Measurements from ENCODE around the gene PTBP3.

- no peak for TF ChIP-seq MYC (IDR thresholded peaks at IDR 0.05; ENCODE audit: low read depth, low read length)
- no peak for TF ChIP-seq POLR2A (IDR thresholded peaks at IDR 0.05; ENCODE audit: extremely low read depth, insufficient read length)
- TF ChIP-seq, protein P1, sequence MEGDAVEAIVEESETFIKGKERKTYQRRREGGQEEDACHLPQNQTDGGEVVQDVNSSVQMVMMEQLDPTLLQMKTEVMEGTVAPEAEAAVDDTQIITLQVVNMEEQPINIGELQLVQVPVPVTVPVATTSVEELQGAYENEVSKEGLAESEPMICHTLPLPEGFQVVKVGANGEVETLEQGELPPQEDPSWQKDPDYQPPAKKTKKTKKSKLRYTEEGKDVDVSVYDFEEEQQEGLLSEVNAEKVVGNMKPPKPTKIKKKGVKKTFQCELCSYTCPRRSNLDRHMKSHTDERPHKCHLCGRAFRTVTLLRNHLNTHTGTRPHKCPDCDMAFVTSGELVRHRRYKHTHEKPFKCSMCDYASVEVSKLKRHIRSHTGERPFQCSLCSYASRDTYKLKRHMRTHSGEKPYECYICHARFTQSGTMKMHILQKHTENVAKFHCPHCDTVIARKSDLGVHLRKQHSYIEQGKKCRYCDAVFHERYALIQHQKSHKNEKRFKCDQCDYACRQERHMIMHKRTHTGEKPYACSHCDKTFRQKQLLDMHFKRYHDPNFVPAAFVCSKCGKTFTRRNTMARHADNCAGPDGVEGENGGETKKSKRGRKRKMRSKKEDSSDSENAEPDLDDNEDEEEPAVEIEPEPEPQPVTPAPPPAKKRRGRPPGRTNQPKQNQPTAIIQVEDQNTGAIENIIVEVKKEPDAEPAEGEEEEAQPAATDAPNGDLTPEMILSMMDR (IDR thresholded peaks at IDR 0.05; ENCODE audit: low read depth, low read length), result no peak
Measured at GRCh38 chr9:112325600-112325999, 7.8 kb downstream of the PTBP3 start.

Data from NB4 (cell line).